Testis (tissue), 2 donors: ENCODE results near the gene PDS5B.

Experiments
- CTCF ChIP-seq, 3 experiments: fragments of 450-650 bp in 2 of 3; fragments of 200-600 bp in 1 of 3; sonication (generic) in 1 of 3; IDR thresholded peaks; one replicate each; pipeline ENCODE4 v1.5.1; 2016 to 2019; ENCODE audit warnings: antibody characterized with exemption in 3 of 3, mild to moderate bottlenecking in 2 of 3, moderate library complexity in 1 of 3
- POLR2A ChIP-seq: fragments of 450-650 bp; IDR thresholded peaks from one replicate; pipeline ENCODE4 v1.6.1; 2017; ENCODE audit warnings: antibody characterized with exemption, mild to moderate bottlenecking, moderate library complexity

GRCh38 chr13:32666990-32667571, 80.8 kb downstream of the PDS5B start:
- no peak for TF ChIP-seq POLR2A
- TF ChIP-seq CTCF (IDR thresholded peaks at IDR 0.05) = no peak
